ENCODE measurements around the gene ABR.

Gene ABR

DNA sequence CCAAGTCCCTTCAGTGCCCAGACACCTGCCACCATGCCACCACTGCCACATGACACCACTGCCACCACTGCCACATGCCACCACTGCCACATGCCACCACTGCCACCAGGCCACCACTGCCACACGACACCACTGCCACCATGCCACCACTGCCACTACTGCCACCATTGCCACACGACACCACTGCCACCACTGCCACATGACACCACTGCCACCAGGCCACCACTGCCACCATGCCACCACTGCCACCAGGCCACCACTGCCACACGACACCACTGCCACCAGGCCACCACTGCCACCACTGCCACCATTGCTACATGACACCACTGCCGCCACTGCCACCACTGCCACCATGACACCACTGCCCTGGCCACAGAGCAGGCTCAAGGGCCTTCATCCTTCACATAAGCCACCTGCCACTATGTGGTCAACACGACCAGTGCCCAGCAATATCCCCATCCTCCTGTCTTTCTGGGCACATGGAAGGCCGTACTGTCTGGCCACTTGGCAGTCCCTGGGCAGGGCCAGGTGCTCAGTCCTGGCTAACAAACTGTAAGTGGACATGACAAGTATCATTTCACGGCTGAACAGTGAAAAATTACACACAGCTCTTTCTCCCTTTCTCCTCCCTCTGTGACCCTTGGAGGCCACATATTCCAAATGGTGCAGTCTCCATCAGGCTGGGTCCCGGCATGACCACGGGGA, 33.1 kb downstream of the ABR start:
- Histone ChIP-seq H3K79me2 (ENCODE audit: low read length) (peaks cover 35% of the 10 kb centered on the region), H4K20me1 (ENCODE audit: insufficient read depth, low read length) (peaks cover 20% of the 10 kb centered on the region; the same call in 1 of the 2 replicates), H3K36me3 (replicated peaks; ENCODE audit: low read depth, low read length) (no peaks in the 10 kb centered on the region), H3K27ac (ENCODE audit: low read length) (no peak overlapping the region), H3K4me1 (ENCODE audit: low read length) (no peaks in the 10 kb centered on the region), H3K9me3 (ENCODE audit: insufficient read depth, low read length) (no peaks in the 10 kb centered on the region), H3K9ac (ENCODE audit: low read length) (no peak overlapping the region), H3K27me3 (ENCODE audit: low read depth, low read length) (no peaks in the 10 kb centered on the region), H3K4me3 (ENCODE audit: low read length) (no peak overlapping the region), H2AFZ (ENCODE audit: low read depth, low read length) (no peak overlapping the region), H3K4me2 (ENCODE audit: low read length) (no peak overlapping the region)
- no peak for TF ChIP-seq EZH2phosphoT487 (IDR thresholded peaks at IDR 0.05; ENCODE audit: low read depth)
- TF ChIP-seq, protein P1, sequence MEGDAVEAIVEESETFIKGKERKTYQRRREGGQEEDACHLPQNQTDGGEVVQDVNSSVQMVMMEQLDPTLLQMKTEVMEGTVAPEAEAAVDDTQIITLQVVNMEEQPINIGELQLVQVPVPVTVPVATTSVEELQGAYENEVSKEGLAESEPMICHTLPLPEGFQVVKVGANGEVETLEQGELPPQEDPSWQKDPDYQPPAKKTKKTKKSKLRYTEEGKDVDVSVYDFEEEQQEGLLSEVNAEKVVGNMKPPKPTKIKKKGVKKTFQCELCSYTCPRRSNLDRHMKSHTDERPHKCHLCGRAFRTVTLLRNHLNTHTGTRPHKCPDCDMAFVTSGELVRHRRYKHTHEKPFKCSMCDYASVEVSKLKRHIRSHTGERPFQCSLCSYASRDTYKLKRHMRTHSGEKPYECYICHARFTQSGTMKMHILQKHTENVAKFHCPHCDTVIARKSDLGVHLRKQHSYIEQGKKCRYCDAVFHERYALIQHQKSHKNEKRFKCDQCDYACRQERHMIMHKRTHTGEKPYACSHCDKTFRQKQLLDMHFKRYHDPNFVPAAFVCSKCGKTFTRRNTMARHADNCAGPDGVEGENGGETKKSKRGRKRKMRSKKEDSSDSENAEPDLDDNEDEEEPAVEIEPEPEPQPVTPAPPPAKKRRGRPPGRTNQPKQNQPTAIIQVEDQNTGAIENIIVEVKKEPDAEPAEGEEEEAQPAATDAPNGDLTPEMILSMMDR (IDR thresholded peaks at IDR 0.05; ENCODE audit: low read depth, low read length), result no peak

DNA sequence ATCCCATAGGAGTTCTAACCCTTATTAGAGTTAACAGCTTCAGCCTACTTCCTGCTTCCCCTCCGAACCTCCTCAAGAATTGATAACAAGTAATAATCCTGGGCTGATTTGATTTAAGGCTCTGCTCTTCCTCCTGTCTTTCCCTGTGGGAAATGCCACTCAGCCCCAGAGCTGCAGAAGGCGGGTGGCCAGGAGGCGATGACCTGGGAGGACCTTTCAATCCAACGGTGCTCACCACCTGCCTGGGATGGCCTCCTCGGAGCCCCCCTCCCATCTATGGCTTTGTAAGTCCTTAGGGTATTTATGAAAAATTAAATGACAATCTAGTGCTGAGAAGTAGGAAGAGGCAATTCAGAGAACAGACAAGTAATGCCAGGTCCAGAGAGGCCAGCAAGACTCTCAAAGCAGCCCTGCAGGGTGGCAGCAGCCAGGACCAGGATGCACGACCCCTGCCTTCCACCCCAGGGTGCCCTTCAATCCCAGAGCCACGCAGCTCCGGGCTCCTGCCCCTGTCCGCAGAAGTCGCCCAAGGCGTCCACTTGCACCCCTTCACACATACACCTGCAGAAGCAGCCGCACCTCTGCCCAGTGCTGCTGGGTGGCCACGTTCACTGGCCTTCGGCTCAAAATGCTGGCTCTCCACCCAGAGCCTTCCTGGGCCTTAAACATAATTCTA, 34.3 kb downstream of the ABR start:
- H3K79me2 ChIP-seq (ENCODE audit: low read length), result peaks cover 28% of the 10 kb centered on the region
- no peak overlapping the region for H3K9ac ChIP-seq (ENCODE audit: low read length)

DNA sequence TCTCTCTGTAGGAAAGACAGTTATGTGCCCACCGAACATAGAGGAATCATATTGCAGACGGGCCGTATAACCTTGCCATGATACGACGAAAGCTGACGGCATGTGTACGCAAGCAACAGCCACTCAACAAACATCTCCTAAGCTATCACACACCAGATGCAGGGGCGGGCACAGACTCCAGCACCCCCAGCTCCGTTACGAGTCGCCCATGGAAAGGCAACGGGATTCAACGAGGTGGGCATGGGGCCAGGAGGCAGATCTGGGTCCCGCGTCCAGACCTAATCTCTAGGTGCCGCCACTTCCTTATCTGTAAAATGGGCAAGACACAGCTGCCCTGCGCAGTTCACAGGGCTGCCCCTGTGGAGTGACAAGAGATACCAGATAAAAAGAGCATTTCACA, 35.6 kb downstream of the ABR start:
- Histone ChIP-seq H3K79me2 (ENCODE audit: low read length) (peaks cover 28% of the 10 kb centered on the region), H4K20me1 (ENCODE audit: insufficient read depth, low read length) (peaks cover 23% of the 10 kb centered on the region)

More for the DNA sequence above, 34.3 kb downstream of the ABR start:
- Histone ChIP-seq H2AFZ (ENCODE audit: low read depth, low read length) (no peak overlapping the region), H3K27me3 (ENCODE audit: low read depth, low read length) (no peaks in the 10 kb centered on the region), H3K36me3 (replicated peaks; ENCODE audit: low read depth, low read length) (no peaks in the 10 kb centered on the region), H3K4me2 (ENCODE audit: low read length) (no peak overlapping the region), H3K4me1 (ENCODE audit: low read length) (no peaks in the 10 kb centered on the region), H4K20me1 (ENCODE audit: insufficient read depth, low read length) (peaks cover 23% of the 10 kb centered on the region), H3K9me3 (ENCODE audit: insufficient read depth, low read length) (no peaks in the 10 kb centered on the region), H3K27ac (ENCODE audit: low read length) (no peak overlapping the region), H3K4me3 (ENCODE audit: low read length) (no peak overlapping the region)
- no peak for TF ChIP-seq EZH2phosphoT487 (IDR thresholded peaks at IDR 0.05; ENCODE audit: low read depth)
- TF ChIP-seq, protein P1 (IDR thresholded peaks at IDR 0.05; ENCODE audit: low read depth, low read length), result no peak

DNA sequence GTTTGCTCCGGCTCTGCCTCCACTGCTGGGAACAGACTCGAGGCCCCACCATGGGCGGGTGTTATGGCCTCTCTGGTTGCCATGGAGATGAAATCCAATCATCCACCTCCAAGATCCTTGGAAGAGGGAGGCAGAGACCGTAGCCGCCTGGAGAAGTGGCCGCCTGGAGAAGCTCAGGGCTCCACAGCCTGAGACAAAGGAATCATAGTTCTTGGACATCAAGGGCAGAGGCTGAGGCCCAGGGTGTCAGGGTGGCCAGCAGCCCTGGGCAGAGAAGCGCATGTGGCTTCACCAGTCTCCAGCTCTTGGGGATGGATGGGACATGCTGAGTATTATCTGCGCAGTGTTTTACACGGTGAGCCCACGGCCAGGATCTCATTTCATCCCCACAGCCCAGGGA, 36.2 kb downstream of the ABR start:
- H3K36me3 ChIP-seq (replicated peaks; ENCODE audit: low read depth, low read length), result no peaks in the 10 kb centered on the region
- H3K27me3 ChIP-seq (ENCODE audit: low read depth, low read length), result no peaks in the 10 kb centered on the region
- no peak overlapping the region for H3K4me2 ChIP-seq (ENCODE audit: low read length)
- H3K27ac ChIP-seq (ENCODE audit: low read length), result no peak overlapping the region
- H2AFZ ChIP-seq (ENCODE audit: low read depth, low read length), result no peak overlapping the region
- H3K4me3 ChIP-seq (ENCODE audit: low read length), result no peak overlapping the region
- no peak for TF ChIP-seq EZH2phosphoT487 (IDR thresholded peaks at IDR 0.05; ENCODE audit: low read depth)
- TF ChIP-seq, protein P1 (IDR thresholded peaks at IDR 0.05; ENCODE audit: low read depth, low read length), result no peak
- H3K9me3 ChIP-seq (ENCODE audit: insufficient read depth, low read length), result no peaks in the 10 kb centered on the region
- H3K4me1 ChIP-seq (ENCODE audit: low read length), result no peaks in the 10 kb centered on the region
- H3K79me2 ChIP-seq (ENCODE audit: low read length), result peaks cover 28% of the 10 kb centered on the region
- no peak overlapping the region for H3K9ac ChIP-seq (ENCODE audit: low read length)
- H4K20me1 ChIP-seq (ENCODE audit: insufficient read depth, low read length), result peaks cover 23% of the 10 kb centered on the region

More for the DNA sequence above, 35.6 kb downstream of the ABR start:
- H3K4me2 ChIP-seq (ENCODE audit: low read length), result no peak overlapping the region
- no peaks in the 10 kb centered on the region for H3K4me1 ChIP-seq (ENCODE audit: low read length)
- no peak overlapping the region for H3K27ac ChIP-seq (ENCODE audit: low read length)
- H2AFZ ChIP-seq (ENCODE audit: low read depth, low read length), result no peak overlapping the region
- H3K9ac ChIP-seq (ENCODE audit: low read length), result no peak overlapping the region
- H3K27me3 ChIP-seq (ENCODE audit: low read depth, low read length), result no peaks in the 10 kb centered on the region
- H3K9me3 ChIP-seq (ENCODE audit: insufficient read depth, low read length), result no peaks in the 10 kb centered on the region
- TF ChIP-seq, protein P1 (IDR thresholded peaks at IDR 0.05; ENCODE audit: low read depth, low read length), result no peak
- TF ChIP-seq EZH2phosphoT487 (IDR thresholded peaks at IDR 0.05; ENCODE audit: low read depth), result no peak
- H3K36me3 ChIP-seq (replicated peaks; ENCODE audit: low read depth, low read length), result no peaks in the 10 kb centered on the region
- H3K4me3 ChIP-seq (ENCODE audit: low read length), result no peak overlapping the region

Data from OCI-LY3 (cell line).